Hepatocyte (in vitro differentiated cells): ENCODE data around the gene SURF1. TPM values are rescaled to one million over a fixed set of nuclear protein-coding genes. Genes with fewer than 3 reads are reported as not detected.

Experiments used
- DNase-seq: peaks from one replicate; pipeline ENCODE4 v3.0.0-alpha.2; 2016; ENCODE audit warnings: low spot score
- H2AFZ ChIP-seq: fragments of 200-600 bp; sonication (generic); 2 replicates; pipeline ENCODE4 v1.6.0; 2016; ENCODE audit warnings: antibody characterized with exemption, mild to moderate bottlenecking
- H3K27ac ChIP-seq: fragments of 200-600 bp; sonication (generic); 2 replicates; pipeline ENCODE4 v1.5.1; 2016; ENCODE audit warnings: mild to moderate bottlenecking
- H3K27me3 ChIP-seq: fragments of 200-600 bp; sonication (generic); 2 replicates; pipeline ENCODE4 v1.6.1; 2016
- H3K36me3 ChIP-seq: fragments of 200-600 bp; sonication (generic); replicated peaks from 2 replicates; pipeline ENCODE4 v1.5.1; 2016; ENCODE audit warnings: low read depth; ENCODE audit not compliant: insufficient read depth
- H3K4me1 ChIP-seq: fragments of 200-600 bp; sonication (generic); 2 replicates; pipeline ENCODE4 v1.5.1; 2016; ENCODE audit warnings: mild to moderate bottlenecking, moderate library complexity; ENCODE audit not compliant: insufficient read depth
- H3K4me2 ChIP-seq: fragments of 200-600 bp; sonication (generic); 2 replicates; pipeline ENCODE4 v1.6.0; 2016
- H3K4me3 ChIP-seq: fragments of 200-600 bp; sonication (generic); 2 replicates; pipeline ENCODE4 v1.5.1; 2016; ENCODE audit warnings: mild to moderate bottlenecking
- H3K79me2 ChIP-seq: fragments of 200-600 bp; sonication (generic); 2 replicates; pipeline ENCODE4 v1.6.0; 2017; ENCODE audit warnings: mild to moderate bottlenecking
- H3K9me2 ChIP-seq: fragments of 200-600 bp; sonication (generic); replicated peaks from 2 replicates; pipeline ENCODE4 v1.6.0; 2017; ENCODE audit warnings: mild to moderate bottlenecking; ENCODE audit not compliant: insufficient read depth
- H3K9me3 ChIP-seq: fragments of 200-600 bp; sonication (generic); 2 replicates; pipeline ENCODE4 v1.5.1; 2016; ENCODE audit warnings: low read depth, mild to moderate bottlenecking
- H4K20me1 ChIP-seq: fragments of 200-600 bp; sonication (generic); 2 replicates; pipeline ENCODE4 v1.6.0; 2016; ENCODE audit warnings: mild to moderate bottlenecking; ENCODE audit not compliant: insufficient read depth, poor library complexity, severe bottlenecking
- CTCF ChIP-seq: fragments of 200-600 bp; sonication (generic); IDR thresholded peaks from 2 replicates; pipeline ENCODE4 v1.5.1; 2016; ENCODE audit warnings: antibody characterized with exemption, mild to moderate bottlenecking; ENCODE audit not compliant: poor library complexity
- EZH2 ChIP-seq: fragments of 200-600 bp; sonication (generic); IDR thresholded peaks from 2 replicates; pipeline ENCODE4 v1.6.1; 2016; ENCODE audit warnings: antibody characterized with exemption, mild to moderate bottlenecking, borderline replicate concordance
- EZH2phosphoT487 ChIP-seq: fragments of 200-600 bp; sonication (generic); IDR thresholded peaks from one replicate; pipeline ENCODE4 v1.6.1; 2018; ENCODE audit warnings: antibody characterized with exemption, mild to moderate bottlenecking, low read depth, moderate library complexity; ENCODE audit not compliant: unreplicated experiment, severe bottlenecking
- WGBS: methylation state at CpG from one replicate; pipeline ENCODE4 v1.1.6; 2016; ENCODE audit warnings: low lambda C conversion rate; ENCODE audit errors: missing lambda C conversion rate; 5-methylcytosine and 5-hydroxymethylcytosine counted together
- polyA plus RNA-seq: library from polyadenylated mRNA; unstranded; fragments of >200 nt; fragmentation: Nextera tagmentation; extraction: Ambion mirVana; gene quantifications from 2 replicates; pipeline ENCODE4 v1.2.1, GENCODE V29; 2016
- total RNA-seq: library from RNA; depleted of rRNA; stranded (reverse); fragments of >200 nt; gene quantifications from 2 replicates; pipeline ENCODE4 v1.2.3, GENCODE V29; 2014

The SURF1 gene
- total and polyA plus RNA-seq, 2 experiments from 2014 or later = 37.4 to 76.5 TPM

- Histone ChIP-seq H2AFZ (no peak overlapping the region), H3K27ac (no peak overlapping the region), H3K4me2 (peak overlapping the region; percentile 92), H3K4me3 (no peak overlapping the region), H3K27me3 (no peaks in the 10 kb centered on the region), H3K79me2 (peaks cover 49% of the 10 kb centered on the region), H3K9me2 (no peaks in the 10 kb centered on the region), H3K9me3 (no peaks in the 10 kb centered on the region), H3K36me3 (peaks cover 3% of the 10 kb centered on the region), H3K4me1 (peaks cover 10% of the 10 kb centered on the region), H4K20me1 (peaks cover 19% of the 10 kb centered on the region)
- DNase-seq = no peak
- WGBS = 76% methylated on average over 15 of the region's 15 CpGs
- TF ChIP-seq CTCF (no peak), EZH2phosphoT487 (no peak)
Measured at GRCh38 chr9:133346021-133346785, 10.1 kb downstream of the SURF1 start.

GRCh38 chr9:133345596-133345995 lies 10.7 kb downstream of the SURF1 start:
- Histone ChIP-seq H4K20me1 (peaks cover 19% of the 10 kb centered on the region), H3K9me3 (no peaks in the 10 kb centered on the region), H3K27ac (no peak overlapping the region), H3K27me3 (no peaks in the 10 kb centered on the region), H3K9me2 (no peaks in the 10 kb centered on the region), H3K4me2 (no peak overlapping the region), H3K36me3 (peaks cover 3% of the 10 kb centered on the region), H3K4me1 (peaks cover 10% of the 10 kb centered on the region), H3K79me2 (peaks cover 47% of the 10 kb centered on the region), H2AFZ (no peak overlapping the region), H3K4me3 (no peak overlapping the region)
- 98% methylated on average over 6 of the region's 6 CpGs for WGBS
- DNase-seq = no peak
- TF ChIP-seq CTCF (no peak), EZH2phosphoT487 (no peak), EZH2 (no peak)

- H3K27ac ChIP-seq = no peak overlapping the region
- H3K27me3 ChIP-seq = no peaks in the 10 kb centered on the region
- no peak overlapping the region for H2AFZ ChIP-seq
- TF ChIP-seq EZH2phosphoT487 (no peak), CTCF (no peak), EZH2 (no peak)
- H3K4me1 ChIP-seq = peaks cover 10% of the 10 kb centered on the region
- peaks cover 13% of the 10 kb centered on the region for H4K20me1 ChIP-seq
- H3K9me2 ChIP-seq = no peaks in the 10 kb centered on the region
- no peak overlapping the region for H3K4me2 ChIP-seq
- H3K79me2 ChIP-seq = peaks cover 41% of the 10 kb centered on the region
- 98% methylated on average over 11 of the region's 12 CpGs for WGBS
- no peak overlapping the region for H3K4me3 ChIP-seq
- H3K9me3 ChIP-seq = no peaks in the 10 kb centered on the region
- H3K36me3 ChIP-seq = peaks cover 3% of the 10 kb centered on the region
- no peak for DNase-seq
Measured at GRCh38 chr9:133344979-133345378, 11.3 kb downstream of the SURF1 start.
